Measurements from ENCODE around the gene CACNB3.
"Not testable (repeated sequence)": the region's sequence is repeated elsewhere in the genome, so short reads cannot be mapped to it uniquely, and the experiment has no call there.

The CACNB3 gene

GRCh38 chr12:48857278-48857994 is 39.1 kb downstream of the CACNB3 start:
- DNase-seq = no peak

- DNase-seq = no peak
These were observed 39.7 kb downstream of the CACNB3 start for GRCh38 chr12:48858043-48858442.

GRCh38 chr12:48859607-48860006 is 41.3 kb downstream of the CACNB3 start:
- no peak for DNase-seq

- not testable (repeated sequence) for DNase-seq
These were observed 41.9 kb downstream of the CACNB3 start for GRCh38 chr12:48860236-48860635.

GRCh38 chr12:48861111-48861510 is 42.8 kb downstream of the CACNB3 start:
- DNase-seq = peak; percentile 8

- DNase-seq = no peak
These were observed 44.5 kb downstream of the CACNB3 start for GRCh38 chr12:48862760-48863159.

GRCh38 chr12:48863291-48863690 is 45.0 kb downstream of the CACNB3 start:
- DNase-seq = no peak

GRCh38 chr12:48865281-48866051 is 47.2 kb downstream of the CACNB3 start, which contains the start of gene RND1:
TSS of gene RND1 (minus strand) at chr12:48865870. CDS start at chr12:48865767, 103 bp downstream.
- DNase-seq = peak; percentile 86

- no peak for DNase-seq
These were observed 47.9 kb downstream of the CACNB3 start for GRCh38 chr12:48866052-48866711.

GRCh38 chr12:48868451-48868850 is 50.2 kb downstream of the CACNB3 start:
- DNase-seq = no peak

- no peak for DNase-seq
These were observed 50.9 kb downstream of the CACNB3 start for GRCh38 chr12:48869191-48869590.

GRCh38 chr12:48873096-48873495 is 54.8 kb downstream of the CACNB3 start:
- no peak for DNase-seq

- not testable (repeated sequence) for DNase-seq
These were observed 55.2 kb downstream of the CACNB3 start for GRCh38 chr12:48873534-48873933.

GRCh38 chr12:48875944-48876515 is 57.7 kb downstream of the CACNB3 start:
- DNase-seq = no peak

Measured in stimulated activated CD4-positive, alpha-beta T cell treated with anti-CD3 and anti-CD28 coated beads, Interleukin-1b, Interleukin-23, amount 100 ng/mL, for 48 hours (primary cell).